GM21528 (cell line): ENCODE data around the gene OR6Q1.

ENCODE experiments used
- ATAC-seq: cut with Tn5 transposase; IDR thresholded peaks from one replicate; pipeline ENCODE4 v1.9.1; 2021; ENCODE audit warnings: mild to moderate bottlenecking, moderate library complexity; ENCODE audit not compliant: unreplicated experiment, low FRiP score

OR6Q1 gene

DNA sequence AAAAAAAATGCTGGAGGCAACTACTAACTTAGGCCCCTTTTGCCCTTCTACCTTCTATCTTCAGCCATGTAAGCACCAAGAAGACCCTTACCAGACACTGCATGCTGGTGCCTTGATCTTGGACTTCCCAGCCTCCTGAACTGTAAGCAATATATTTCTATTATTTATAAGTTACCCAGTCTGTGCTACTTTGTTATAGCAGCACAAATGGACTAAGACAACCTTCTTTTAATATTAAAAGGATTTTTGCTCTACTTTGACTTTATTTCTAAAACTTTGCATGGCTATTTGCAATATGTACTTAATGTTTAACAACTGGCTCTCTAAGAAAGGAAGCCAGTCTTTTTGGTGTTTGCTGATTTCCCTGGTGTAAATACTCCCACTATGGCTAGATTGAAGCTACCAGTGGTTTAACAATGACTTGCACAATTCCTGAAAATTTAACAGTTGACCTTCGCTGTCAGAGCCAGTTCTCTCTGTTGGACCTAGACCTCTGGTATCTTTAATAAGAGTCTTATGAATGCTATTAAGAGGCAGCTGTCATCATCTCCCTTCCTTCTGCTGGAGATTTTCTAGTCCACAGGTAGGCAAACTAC, 25.2 kb downstream of the OR6Q1 start:
- ATAC-seq: no peak

DNA sequence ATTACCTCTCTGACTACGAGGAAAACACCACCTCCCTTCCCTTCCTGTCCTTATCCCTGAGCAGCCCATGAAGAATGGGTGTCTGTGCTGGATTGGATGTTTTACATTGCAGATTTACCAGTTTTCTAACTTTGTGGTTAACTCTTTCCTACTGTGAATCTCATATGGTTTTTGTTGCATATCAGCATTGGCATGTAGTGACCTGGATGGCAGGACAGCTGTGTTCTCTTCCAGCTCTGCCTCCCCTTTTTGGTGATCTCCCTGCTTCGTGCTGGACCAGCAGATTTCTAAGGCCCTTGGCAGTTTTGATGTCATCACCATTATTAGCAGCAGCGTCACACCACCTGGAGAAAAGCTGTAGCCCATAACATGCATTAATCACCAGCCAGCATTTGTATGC, 26.7 kb downstream of the OR6Q1 start:
- no peak for ATAC-seq

DNA sequence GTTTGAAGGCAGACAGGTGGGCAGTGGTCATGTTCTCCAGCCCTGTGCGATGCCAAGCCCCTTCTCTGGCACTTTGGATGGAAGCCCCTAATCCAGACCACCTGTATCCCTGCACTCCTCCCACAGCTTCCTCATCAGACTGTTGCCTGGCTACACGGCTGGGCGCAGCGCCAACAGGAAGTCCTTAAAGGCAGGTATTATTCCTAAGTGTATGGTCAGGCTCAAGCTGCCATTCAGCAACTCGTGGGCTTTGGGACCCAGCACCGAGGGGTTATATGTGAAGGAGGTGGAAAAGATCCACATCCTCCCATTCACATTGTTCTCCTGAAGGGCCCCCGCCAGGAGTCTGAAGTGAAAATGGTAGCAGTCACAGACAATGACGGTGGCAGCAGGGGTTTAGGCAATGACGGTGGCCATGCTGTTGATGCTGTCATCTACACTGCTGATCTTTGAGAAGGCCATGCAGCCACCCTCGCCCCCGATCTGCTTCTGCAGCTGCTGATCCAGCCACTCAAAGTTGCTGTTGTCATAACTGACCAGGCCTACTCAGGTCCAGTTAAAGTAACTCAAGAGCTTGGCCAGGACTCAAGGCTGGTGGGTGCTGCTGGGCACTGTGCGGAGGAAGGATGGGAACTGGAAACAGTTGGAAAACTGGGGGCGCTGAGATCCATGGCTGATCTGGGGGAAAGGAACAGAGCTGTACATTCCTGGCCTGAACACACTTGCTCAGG, 27.7 kb downstream of the OR6Q1 start:
- no peak for ATAC-seq

DNA sequence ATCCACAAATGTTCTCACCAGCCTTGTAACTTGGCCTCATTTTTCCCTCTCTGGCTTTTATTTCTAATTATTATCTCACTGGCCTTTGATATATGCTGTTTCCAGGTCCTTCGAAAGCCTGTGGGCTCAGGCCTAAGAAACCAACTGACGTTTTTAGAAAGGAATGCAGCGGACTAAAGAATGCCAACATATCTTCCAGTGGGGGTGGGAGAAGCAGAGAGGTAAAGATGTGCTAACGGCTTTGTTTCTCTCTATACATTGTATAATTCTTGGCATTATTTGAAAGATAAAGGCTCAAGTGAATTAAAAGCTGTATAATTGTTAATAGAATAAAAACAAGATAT, 28.2 kb downstream of the OR6Q1 start:
- ATAC-seq: no peak

DNA sequence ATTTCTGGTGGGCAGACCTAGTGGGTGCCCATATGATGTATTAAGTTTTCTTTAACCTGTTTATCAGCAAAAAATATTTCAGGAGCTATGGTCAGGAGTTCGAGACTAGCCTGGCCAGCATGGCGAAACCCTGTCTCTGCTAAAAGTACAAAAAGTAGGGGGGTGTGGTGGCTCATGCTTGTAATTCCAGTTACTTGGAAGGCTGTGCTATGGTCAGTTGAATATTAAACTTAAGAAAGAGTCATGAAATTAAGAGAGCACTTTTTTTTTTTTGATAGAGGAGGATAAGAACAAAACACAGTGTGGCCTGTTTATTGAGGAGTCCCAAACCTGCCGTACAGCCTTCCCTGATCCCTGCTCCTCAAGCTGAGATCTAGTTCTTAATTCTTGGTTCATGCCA, 29.8 kb downstream of the OR6Q1 start:
- ATAC-seq: no peak

DNA sequence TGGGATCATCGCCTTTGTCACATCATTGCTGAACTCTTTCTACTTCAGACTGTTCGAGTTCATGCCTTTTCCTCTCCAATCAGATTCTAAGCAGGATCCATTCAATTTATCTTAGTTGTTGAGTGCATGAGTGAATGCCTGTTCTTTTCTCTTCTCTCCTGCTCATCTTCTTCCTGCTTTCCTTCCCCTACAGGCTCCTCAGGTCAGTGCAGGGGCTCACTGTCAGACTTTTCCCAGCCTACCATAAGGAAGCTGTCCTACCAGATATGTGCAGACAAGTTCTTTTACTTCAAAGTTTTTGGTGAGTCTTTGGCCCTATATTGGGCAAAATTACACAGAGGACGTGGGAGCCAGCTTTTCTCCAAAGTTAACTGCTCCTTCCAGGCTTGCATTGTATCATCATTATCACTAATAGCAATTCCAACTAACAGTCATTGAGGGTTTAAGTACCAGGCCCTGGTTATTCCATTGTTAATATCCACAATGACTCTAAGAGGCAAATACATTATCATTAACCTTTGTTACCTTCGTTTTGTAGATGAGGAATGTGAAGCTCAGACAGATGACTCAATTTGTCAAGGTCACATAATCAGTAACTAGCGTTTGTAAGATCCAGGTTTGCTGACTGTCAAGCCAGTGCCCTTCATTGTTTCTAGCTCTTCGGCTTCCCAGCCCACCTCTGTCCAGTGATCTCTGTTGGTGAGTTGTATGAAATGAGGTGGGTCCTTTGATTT, 30.4 kb downstream of the OR6Q1 start:
- ATAC-seq: no peak

DNA sequence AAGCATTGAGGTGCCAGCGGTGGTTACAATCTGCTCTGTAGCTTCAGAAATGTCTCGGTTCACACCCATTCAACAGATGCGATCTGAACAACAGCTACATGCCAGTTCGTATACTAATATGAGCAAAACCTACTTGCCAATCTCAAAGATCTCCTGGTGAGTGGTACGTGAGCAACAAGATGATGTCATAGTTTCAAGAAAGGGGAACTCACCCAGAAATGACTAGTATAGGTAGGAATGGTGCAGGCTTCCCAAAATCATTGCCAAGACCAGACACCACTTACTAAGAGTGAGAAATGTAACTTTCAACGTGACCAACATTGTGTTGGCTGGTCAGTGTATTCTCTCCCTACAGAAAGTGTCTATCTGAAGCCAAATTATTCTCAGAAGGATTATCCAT, 31.1 kb downstream of the OR6Q1 start:
- no peak for ATAC-seq

DNA sequence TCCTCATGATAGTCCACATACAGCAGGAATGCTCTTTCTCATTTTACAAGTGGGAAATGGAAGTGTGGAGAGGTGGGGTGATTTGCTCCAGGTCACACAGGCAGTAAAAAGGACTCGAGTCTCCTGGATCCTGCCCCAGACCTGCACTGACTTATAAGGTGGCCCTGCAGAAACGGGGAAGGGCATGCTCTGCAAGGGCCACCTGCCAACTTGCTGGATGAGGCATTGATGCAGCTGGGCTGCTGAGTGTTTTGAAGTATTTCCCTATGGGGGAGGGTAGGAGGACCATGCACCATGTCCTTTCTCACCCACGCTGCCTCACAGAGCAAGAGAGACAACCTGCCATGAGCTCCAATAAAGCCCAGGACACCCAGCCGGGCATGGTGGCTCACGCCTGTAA, 36.9 kb downstream of the OR6Q1 start:
- ATAC-seq: no peak

DNA sequence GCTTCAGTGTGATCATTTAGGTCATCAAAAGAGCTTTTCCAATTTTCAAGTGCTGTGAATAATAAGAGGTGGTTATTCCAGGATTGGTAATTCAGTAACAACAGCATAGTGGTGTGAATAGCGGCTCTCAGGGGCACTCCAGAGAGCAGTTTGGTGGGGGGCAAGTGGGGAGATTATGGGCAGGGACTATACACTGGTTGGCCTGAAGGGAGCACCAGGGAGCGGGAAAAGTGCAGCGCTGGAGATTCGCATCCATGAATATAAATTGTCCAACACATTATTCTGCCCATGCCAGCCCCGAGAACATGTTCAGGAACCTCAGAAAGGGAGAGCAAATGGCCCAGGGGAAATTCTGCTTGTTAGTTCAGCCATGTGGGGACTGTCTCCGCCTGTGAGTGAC, 37.9 kb downstream of the OR6Q1 start:
- ATAC-seq: no peak

DNA sequence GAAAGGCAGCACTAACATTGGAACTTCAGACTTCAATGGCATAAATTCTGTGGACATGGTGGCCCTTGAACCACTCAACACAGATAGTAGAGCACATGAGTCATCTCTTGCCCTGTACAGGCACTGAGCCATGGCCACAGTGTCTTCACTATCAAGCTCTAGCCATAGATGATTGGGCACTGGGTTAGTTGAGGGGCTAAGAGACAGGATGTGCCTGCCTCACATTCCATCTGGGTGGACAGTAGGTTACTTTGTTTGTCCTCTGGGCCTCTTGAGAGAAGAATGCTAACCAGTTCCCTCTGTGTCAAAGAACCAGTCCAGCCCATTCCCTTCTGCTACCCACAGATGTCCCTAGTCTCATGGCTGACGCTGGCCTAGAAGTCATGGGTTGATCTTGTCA, 39.8 kb downstream of the OR6Q1 start:
- ATAC-seq: no peak

DNA sequence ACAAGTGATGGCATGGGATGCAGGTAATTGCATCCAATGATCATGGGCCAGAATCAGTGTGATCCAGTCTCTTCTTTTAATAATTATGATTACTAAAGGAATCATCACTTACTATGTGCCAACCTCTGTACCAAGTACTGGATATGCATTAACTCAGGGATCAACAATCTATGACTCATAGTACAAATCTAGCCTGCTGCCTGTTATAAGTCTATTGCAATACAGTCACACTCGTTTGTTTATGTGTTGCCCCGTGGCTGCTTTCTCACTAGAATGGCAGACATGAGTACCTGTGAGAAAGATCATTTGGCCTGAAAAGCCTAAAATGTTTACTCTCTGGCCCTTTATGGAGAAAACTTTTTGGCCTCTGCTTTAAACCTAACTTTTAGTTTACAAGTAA, 45.0 kb downstream of the OR6Q1 start:
- ATAC-seq: no peak
